PFSK-1 (cell line): ENCODE data around the gene SLC38A8.

ENCODE experiments used
- FOXP2 ChIP-seq: optimal IDR thresholded peaks from 2 replicates; pipeline ENCODE3; 2011; ENCODE audit warnings: borderline replicate concordance, control low read depth, inconsistent platforms; ENCODE audit not compliant: insufficient read depth; ENCODE audit errors: extremely low read length, extremely low read depth
- POLR2AphosphoS5 ChIP-seq: IDR thresholded peaks from 2 replicates; pipeline ENCODE4 v1.6.1; 2012; ENCODE audit warnings: low read depth, mild to moderate bottlenecking, control low read depth, low read length, moderate library complexity
- REST ChIP-seq, 2 experiments: IDR thresholded peaks; 2 replicates each; pipeline versions ENCODE4 v1.6.1 to v1.8.0; 2011 to 2012; ENCODE audit warnings: low read depth in 2 of 2, low read length in 2 of 2, control low read depth in 1 of 2, inconsistent platforms in 1 of 2, mild to moderate bottlenecking in 1 of 2, moderate library complexity in 1 of 2; ENCODE audit not compliant: insufficient read depth in 1 of 2
- SIN3A ChIP-seq: IDR thresholded peaks from 2 replicates; pipeline ENCODE4 v1.6.1; 2012; ENCODE audit warnings: mild to moderate bottlenecking, low read length, moderate library complexity, borderline replicate concordance; ENCODE audit not compliant: insufficient read depth
- TAF1 ChIP-seq: IDR thresholded peaks from 2 replicates; pipeline ENCODE4 v1.6.1; 2012; ENCODE audit warnings: low read length, control low read depth, borderline replicate concordance; ENCODE audit not compliant: insufficient read depth

Gene SLC38A8

GRCh38 chr16:84069540-84069939, 26.9 kb upstream of the SLC38A8 start:
- TF ChIP-seq POLR2AphosphoS5: no peak
- TF ChIP-seq REST (IDR thresholded peaks at IDR 0.05; ENCODE audit: insufficient read depth in 1 of 2, low read depth in 2 of 2, low read length in 2 of 2): no peak
- no peak for TF ChIP-seq SIN3A
- TF ChIP-seq TAF1: no peak

- TF ChIP-seq POLR2AphosphoS5: no peak
- no peak for TF ChIP-seq TAF1
- TF ChIP-seq REST (IDR thresholded peaks at IDR 0.05; ENCODE audit: insufficient read depth in 1 of 2, low read depth in 2 of 2, low read length in 2 of 2): no peak
- TF ChIP-seq SIN3A: no peak
- TF ChIP-seq FOXP2: no peak
Measured at GRCh38 chr16:84068783-84069462, 26.3 kb upstream of the SLC38A8 start.

GRCh38 chr16:84068041-84068440, 25.4 kb upstream of the SLC38A8 start:
- no peak for TF ChIP-seq SIN3A
- no peak for TF ChIP-seq FOXP2
- no peak for TF ChIP-seq REST (IDR thresholded peaks at IDR 0.05; ENCODE audit: insufficient read depth in 1 of 2, low read depth in 2 of 2, low read length in 2 of 2)
- TF ChIP-seq POLR2AphosphoS5: no peak

GRCh38 chr16:84067640-84068039, 25.0 kb upstream of the SLC38A8 start:
- TF ChIP-seq REST (IDR thresholded peaks at IDR 0.05; ENCODE audit: insufficient read depth in 1 of 2, low read depth in 2 of 2, low read length in 2 of 2): no peak
- TF ChIP-seq TAF1: no peak
- no peak for TF ChIP-seq SIN3A
- no peak for TF ChIP-seq FOXP2
- TF ChIP-seq POLR2AphosphoS5: no peak

GRCh38 chr16:84065536-84066132, 23.0 kb upstream of the SLC38A8 start:
- TF ChIP-seq POLR2AphosphoS5 (no peak), REST (IDR thresholded peaks at IDR 0.05; ENCODE audit: insufficient read depth in 1 of 2, low read depth in 2 of 2, low read length in 2 of 2) (no peak), SIN3A (no peak), TAF1 (no peak), FOXP2 (no peak)
